DMS53 treated with DMSO at 0.1 percent for 48 hours (cell line): ENCODE data around the gene TBL3.

Experiments used
- DNase-seq: peaks from one replicate; lab custom pipeline; 2025; ENCODE audit not compliant: unreplicated experiment; lab: John Stamatoyannopoulos, UW

The TBL3 gene

GRCh38 chr16:2013527-2013926 is 41.7 kb downstream of the TBL3 start:
- no peak for DNase-seq

GRCh38 chr16:2015117-2015946 is 43.5 kb downstream of the TBL3 start:
- DNase-seq: no peak

GRCh38 chr16:2015947-2016208 is 44.0 kb downstream of the TBL3 start:
- DNase-seq: no peak

DNA sequence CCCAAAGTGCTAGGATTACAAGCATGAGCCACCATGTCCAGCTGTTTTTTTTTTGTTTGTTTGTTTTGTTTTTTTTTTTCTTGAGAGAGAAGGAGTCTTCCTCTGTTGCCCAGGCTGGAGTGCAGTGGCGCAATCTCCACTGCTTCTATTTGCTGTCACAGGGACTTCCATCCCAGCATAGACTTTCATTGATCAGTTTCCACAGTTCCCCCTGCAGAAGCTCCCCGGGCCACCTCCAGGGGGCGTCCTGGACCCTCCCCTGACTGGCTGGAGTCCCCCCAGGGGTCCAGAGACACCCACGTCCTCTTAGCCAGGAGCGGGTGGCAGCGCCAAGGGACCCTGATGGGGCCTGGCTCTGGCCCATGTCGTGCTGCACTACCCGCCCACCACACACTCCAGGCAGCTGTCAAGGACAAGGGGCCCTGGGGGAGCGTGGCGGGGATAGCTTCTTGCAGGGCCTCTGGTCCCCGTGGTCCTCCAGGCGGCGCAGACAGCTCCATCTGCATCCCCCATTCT is 44.6 kb downstream of the TBL3 start:
- no peak for DNase-seq

DNA sequence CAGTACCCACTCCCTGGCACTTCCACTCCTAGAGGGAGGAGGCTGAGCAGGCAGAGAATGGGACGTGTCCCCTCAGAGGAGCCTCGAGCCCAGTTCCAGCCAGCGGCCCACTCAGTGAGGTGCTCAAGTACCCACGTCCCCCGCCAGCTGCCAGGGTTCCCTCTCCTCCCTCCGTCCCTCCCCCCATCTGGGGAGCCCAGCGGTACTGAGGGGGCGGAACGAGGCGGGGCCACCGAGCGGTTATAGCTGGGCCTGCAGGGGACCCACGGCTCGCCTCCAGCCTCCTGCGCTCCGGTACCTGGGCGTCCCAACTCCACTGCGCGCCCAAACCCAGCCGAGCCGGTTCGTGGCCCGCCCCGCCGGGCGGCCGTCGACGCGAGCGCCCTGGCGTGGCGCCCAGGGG is 47.7 kb downstream of the TBL3 start, which contains the start of gene NPW:
Gene NPW, plus strand, starts transcription at position 268 of the 403 bp plus-strand sequence.
- no peak for DNase-seq

- DNase-seq: no peak
Observed at GRCh38 chr16:2019921-2020831, 48.3 kb downstream of the TBL3 start.

- no peak for DNase-seq
Observed at GRCh38 chr16:2022723-2023091, 50.9 kb downstream of the TBL3 start.

GRCh38 chr16:2023092-2024031 is 51.5 kb downstream of the TBL3 start:
- peak; percentile 67 for DNase-seq

- DNase-seq: no peak
Observed at GRCh38 chr16:2024032-2024420, 52.2 kb downstream of the TBL3 start.

GRCh38 chr16:2025251-2025650 is 53.4 kb downstream of the TBL3 start:
- DNase-seq: no peak

DNA sequence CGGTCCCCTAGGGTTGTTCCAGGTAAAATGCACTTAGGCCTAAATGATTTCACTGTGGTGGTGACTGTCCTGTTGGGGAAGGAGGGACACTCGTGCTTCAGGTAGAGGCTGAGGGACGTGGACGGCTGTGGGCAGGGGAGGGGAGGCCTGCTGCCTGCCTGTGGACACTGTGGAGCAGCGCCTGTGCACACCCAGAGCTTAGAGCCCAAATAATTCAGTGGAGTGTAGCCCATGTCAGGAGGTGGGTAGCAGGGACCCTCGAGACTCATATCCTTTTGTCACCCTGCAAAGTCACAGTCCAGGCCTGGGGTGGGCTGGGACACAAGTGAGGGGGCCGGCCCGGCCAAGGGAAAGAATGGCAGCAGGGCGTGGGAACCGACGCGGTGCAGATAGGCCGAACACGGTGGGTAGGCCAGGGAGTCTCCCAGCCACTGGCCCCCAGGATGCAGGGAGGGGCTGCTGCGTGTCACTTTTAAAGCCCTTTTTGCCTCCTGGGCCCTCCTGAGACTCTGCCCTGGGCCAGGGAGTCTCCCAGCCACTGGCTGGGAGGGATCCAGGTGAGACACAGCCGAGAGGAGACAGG is 54.1 kb downstream of the TBL3 start:
- no peak for DNase-seq

DNA sequence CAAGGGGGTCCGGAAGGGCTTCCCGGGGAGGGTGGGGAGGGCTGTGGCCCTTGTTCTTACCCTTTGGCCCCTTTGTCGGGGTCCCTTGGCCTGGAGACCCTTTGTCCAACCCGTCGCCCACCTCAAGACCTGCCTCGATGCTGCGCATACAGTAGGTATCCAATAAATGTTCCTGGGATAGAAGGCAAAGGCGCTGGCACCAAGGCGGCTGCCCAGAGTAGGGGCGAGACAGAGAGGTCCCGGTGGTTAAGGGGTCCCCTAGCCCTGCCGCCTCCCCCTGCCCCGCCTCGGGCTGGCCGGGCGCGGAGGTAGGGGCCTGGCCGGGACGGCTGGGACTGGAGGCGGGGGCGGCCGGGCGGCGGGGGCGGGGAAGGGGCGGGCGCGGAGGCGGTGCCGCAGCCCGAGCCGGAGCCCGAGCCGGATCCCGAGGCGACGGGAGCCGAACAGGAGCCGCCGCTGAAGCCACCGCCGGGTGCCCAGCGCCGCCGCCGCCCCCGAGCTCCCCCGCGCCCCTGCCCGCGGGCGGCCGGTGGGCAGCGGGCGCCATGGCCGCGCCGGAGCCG is 54.7 kb downstream of the TBL3 start, which contains the start of gene NHERF2:
Gene NHERF2, plus strand, starts transcription at position 442 of the 563 bp plus-strand sequence. Its CDS starts 104 bp downstream, at position 546.
- DNase-seq: no peak

DNA sequence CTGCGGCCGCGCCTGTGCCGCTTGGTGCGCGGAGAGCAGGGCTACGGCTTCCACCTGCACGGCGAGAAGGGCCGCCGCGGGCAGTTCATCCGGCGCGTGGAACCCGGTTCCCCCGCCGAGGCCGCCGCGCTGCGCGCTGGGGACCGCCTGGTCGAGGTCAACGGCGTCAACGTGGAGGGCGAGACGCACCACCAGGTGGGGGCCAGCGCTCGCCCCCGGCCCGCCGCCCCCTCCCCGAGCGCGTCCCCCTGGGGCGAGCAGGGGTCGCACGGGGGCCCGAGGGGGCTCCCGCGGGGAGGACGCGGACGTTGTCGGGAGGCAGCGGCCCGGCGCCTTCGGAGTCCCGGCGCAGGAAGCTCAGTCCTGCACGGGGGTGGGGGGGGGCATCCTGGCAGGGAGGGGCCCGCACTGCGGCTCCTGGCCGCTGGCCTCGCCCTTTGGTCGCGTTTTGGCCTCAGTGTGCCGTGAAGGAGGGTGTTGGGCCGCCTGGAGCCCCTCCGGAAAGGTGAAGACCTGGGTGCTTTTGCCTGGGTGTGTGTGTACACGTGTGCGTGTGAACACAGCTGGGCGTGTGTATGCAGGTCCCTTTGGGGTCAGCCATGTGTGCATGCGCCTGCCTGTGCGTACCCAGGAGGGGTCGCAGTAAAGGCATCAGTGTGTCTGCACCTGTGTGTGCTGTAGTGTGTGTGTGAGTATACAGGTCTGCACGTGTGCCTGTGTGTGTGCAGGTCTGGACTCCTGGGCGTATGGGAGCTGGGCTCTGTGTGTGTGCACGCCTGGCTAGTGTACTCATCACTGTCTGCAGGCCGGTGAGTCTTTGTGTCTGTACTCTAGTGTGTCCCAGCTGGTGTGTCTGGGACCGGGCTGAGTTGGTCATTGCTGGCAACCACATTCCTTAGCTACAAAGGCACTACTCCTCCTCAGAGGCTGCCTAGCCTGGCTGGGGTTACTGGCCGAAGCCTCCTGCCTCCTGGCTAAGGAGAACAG is 55.5 kb downstream of the TBL3 start:
- peak; percentile 10 for DNase-seq

- DNase-seq: no peak
Observed at GRCh38 chr16:2028146-2028545, 56.3 kb downstream of the TBL3 start.

DNA sequence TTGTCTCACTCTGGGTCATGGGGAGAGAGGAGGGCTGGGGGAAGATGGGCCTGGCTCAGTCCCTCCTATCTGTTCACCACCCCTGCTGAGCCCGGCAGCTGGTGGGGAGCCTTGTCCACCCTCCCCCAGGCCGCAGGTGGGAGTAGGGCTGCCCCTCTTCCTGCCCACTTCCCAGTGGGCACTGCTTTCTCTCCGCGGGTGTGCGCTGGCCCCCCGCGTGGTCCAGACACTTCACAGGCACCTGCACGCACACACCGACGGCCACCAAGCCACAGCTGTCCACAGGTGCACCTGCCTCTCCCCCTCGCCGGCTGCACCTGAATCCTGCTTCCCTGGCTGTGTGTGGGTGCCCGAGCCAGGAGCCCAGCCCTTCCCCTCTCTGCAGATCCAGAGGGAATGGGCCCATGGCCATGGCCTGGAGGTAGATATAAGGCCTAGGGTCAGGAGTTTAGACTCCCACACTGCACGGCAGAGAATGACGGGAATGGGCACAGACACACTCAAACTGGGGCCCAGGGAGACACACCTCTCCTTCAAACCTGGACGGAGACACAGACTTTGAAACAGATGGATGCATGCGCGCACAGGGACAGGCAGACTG is 56.9 kb downstream of the TBL3 start:
- no peak for DNase-seq

GRCh38 chr16:2029350-2029749 is 57.5 kb downstream of the TBL3 start:
- no peak for DNase-seq

DNA sequence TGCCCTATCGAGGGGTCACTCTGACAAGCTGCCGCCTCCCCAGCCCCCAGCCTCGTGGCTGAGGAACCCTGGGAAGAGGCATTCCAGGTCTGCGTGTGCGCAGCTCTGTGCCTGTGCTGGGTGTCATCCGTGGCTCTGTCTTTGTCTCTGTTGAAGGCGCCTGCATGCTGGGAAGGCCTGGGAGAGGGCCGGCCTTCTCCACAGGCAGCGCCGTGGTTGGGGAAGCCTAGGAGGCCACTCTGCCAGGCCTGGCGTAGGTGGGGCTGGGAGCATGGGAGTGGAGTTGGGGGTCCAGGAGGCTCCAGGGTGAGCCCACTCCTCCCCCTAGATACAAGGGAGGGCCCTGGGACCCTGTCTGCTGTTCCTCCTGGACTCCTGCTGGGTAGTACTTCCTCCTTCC is 58.2 kb downstream of the TBL3 start:
- DNase-seq: no peak

DNA sequence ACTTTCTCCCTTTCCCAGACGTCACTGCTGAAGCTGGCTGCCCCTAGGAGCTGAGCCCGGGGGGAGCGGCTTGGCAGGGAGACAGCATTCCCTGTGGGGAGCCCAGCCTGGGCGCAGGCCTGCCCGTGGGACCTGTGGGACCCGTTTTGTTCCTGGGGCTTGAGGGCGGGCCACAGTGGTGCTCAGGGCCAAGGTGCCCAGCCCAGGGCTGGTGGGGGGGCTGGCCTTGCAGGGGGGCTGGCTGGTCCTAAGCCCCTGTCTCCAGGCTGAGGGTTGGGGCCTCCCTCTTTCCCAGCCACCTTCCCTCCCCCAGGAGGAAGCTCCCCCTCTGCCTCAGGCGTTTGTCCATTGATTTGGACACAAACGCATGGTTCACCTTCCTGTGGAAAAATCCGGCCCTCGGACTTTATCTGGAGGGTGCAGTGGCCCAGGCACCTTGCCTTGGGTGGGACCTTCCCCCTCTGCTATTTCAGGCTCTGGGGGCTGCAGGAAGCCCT is 59.3 kb downstream of the TBL3 start:
- no peak for DNase-seq
